Measurements from ENCODE around the gene CDX1. TPM values are rescaled to one million over a fixed set of nuclear protein-coding genes. Genes with fewer than 3 reads are reported as not detected.

CDX1 gene
- total RNA-seq, 1 experiment from 2014 or later, result not detected

DNA sequence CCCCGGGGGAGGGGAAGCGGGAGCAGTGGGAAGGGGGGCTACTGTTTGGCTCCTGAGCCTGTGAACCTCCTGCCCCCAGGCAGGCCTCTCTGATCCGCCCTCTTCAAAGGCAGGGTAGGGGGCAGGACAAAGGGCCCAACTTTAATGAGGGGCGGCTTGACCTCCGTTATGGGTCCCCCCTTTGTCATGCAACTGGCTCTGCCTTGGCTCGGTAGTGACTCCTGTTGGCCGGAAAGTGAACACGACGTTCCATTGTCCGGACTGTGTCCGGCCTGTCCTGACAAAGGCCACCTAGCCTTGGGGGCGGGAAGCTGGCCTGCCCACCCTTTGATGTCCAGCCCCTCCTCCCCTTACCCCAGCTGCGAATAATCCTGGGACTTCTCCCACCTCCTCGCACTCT is 1.3 kb downstream of the CDX1 start:
- H3K36me3 Mint-ChIP-seq (ENCODE audit: insufficient read depth, unreplicated experiment), result no peaks in the 10 kb centered on the region
- CTCF ChIA-PET, result no interaction called here
- no peak overlapping the region for H3K4me3 Mint-ChIP-seq (ENCODE audit: low read depth, unreplicated experiment)
- TF ChIP-seq, protein P1, sequence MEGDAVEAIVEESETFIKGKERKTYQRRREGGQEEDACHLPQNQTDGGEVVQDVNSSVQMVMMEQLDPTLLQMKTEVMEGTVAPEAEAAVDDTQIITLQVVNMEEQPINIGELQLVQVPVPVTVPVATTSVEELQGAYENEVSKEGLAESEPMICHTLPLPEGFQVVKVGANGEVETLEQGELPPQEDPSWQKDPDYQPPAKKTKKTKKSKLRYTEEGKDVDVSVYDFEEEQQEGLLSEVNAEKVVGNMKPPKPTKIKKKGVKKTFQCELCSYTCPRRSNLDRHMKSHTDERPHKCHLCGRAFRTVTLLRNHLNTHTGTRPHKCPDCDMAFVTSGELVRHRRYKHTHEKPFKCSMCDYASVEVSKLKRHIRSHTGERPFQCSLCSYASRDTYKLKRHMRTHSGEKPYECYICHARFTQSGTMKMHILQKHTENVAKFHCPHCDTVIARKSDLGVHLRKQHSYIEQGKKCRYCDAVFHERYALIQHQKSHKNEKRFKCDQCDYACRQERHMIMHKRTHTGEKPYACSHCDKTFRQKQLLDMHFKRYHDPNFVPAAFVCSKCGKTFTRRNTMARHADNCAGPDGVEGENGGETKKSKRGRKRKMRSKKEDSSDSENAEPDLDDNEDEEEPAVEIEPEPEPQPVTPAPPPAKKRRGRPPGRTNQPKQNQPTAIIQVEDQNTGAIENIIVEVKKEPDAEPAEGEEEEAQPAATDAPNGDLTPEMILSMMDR (IDR thresholded peaks at IDR 0.05; ENCODE audit: unreplicated experiment), result no peak
- DNase-seq, result no peak
- intact Hi-C loops (cut with micrococcal nuclease; ENCODE audit: unreplicated experiment), result no loop called here
- peaks cover 47% of the 10 kb centered on the region for H3K27me3 Mint-ChIP-seq (ENCODE audit: unreplicated experiment)
- H3K27ac Mint-ChIP-seq (ENCODE audit: unreplicated experiment), result no peak overlapping the region
- no TSS peak for BruUV-seq (replicated peaks)
- no peaks in the 10 kb centered on the region for H3K9me3 Mint-ChIP-seq (ENCODE audit: low read depth, unreplicated experiment)
- peaks cover 16% of the 10 kb centered on the region for H3K4me1 Mint-ChIP-seq (ENCODE audit: low read depth, unreplicated experiment)

DNA sequence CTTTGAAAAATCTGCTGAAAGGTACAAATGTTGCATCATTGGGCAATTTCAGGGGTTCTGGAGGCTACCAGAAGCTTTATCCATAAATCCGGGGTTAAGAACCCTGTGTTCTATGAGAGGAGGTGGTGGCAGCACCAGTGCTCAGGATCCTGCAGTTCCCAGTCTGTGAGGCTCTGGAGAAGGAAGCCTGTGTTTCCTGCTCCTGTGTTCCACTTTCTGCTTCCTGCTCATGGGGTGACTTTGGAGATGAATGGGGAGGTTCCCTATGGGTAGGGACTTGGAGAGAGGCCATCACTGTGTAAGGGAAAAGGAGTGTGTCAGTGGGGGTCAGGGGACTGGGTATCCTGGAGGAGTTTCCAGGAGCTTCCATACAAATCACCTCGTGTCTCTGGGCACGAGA is 2.3 kb downstream of the CDX1 start:
- Mint-ChIP-seq H3K27me3 (ENCODE audit: unreplicated experiment) (peaks cover 56% of the 10 kb centered on the region), H3K27ac (ENCODE audit: unreplicated experiment) (no peak overlapping the region), H3K9me3 (ENCODE audit: low read depth, unreplicated experiment) (no peaks in the 10 kb centered on the region), H3K4me1 (ENCODE audit: low read depth, unreplicated experiment) (peaks cover 10% of the 10 kb centered on the region), H3K36me3 (ENCODE audit: insufficient read depth, unreplicated experiment) (no peaks in the 10 kb centered on the region), H3K4me3 (ENCODE audit: low read depth, unreplicated experiment) (no peak overlapping the region)
- DNase-seq, result no peak
- TF ChIP-seq, protein P1 (IDR thresholded peaks at IDR 0.05; ENCODE audit: unreplicated experiment), result no peak
- intact Hi-C loops (cut with micrococcal nuclease; ENCODE audit: unreplicated experiment), result no loop called here
- CTCF ChIA-PET, result interaction anchor here (0.6 kb wide), 2 partner anchors 50 to 722 kb away, joined by 3 to 4 read pairs; no protein-coding TSS in a partner anchor
- BruUV-seq (replicated peaks), result no TSS peak

DNA sequence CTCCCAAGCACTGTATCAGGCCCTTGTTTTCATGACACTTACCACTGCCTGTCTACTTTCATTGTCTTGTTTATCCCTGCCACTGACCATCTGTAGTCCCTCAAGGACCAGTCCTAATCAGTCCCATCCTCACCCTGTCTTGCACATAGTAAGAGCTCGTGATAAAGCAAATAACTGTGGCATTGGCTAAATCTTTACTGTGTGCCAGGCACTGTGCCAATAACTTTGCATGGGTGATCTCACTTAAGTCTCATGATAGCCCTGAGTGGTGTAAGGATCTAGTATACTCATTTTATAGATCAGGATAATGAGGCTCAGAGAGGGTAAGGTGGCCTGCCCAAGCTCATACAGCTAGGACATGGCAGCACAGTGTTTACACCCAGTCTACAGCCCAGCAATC is 5.6 kb downstream of the CDX1 start:
- TF ChIP-seq, protein P1 (IDR thresholded peaks at IDR 0.05; ENCODE audit: unreplicated experiment), result no peak
- Mint-ChIP-seq H3K36me3 (ENCODE audit: insufficient read depth, unreplicated experiment) (no peaks in the 10 kb centered on the region), H3K27ac (ENCODE audit: unreplicated experiment) (no peak overlapping the region), H3K4me3 (ENCODE audit: low read depth, unreplicated experiment) (no peak overlapping the region), H3K27me3 (ENCODE audit: unreplicated experiment) (peaks cover 78% of the 10 kb centered on the region), H3K9me3 (ENCODE audit: low read depth, unreplicated experiment) (no peaks in the 10 kb centered on the region), H3K4me1 (ENCODE audit: low read depth, unreplicated experiment) (no peaks in the 10 kb centered on the region)
- DNase-seq, result no peak
- CTCF ChIA-PET, result no interaction called here
- BruUV-seq (replicated peaks), result no TSS peak
- intact Hi-C loops (cut with micrococcal nuclease; ENCODE audit: unreplicated experiment), result no loop called here

- H3K36me3 Mint-ChIP-seq (ENCODE audit: insufficient read depth, unreplicated experiment), result no peaks in the 10 kb centered on the region
- CTCF ChIA-PET, result no interaction called here
- DNase-seq, result no peak
- no peak overlapping the region for H3K27ac Mint-ChIP-seq (ENCODE audit: unreplicated experiment)
- peaks cover 78% of the 10 kb centered on the region for H3K27me3 Mint-ChIP-seq (ENCODE audit: unreplicated experiment)
- no peak overlapping the region for H3K4me3 Mint-ChIP-seq (ENCODE audit: low read depth, unreplicated experiment)
- TF ChIP-seq, protein P1 (IDR thresholded peaks at IDR 0.05; ENCODE audit: unreplicated experiment), result no peak
- H3K9me3 Mint-ChIP-seq (ENCODE audit: low read depth, unreplicated experiment), result no peaks in the 10 kb centered on the region
- BruUV-seq (replicated peaks), result no TSS peak
- intact Hi-C loops (cut with micrococcal nuclease; ENCODE audit: unreplicated experiment), result no loop called here
- H3K4me1 Mint-ChIP-seq (ENCODE audit: low read depth, unreplicated experiment), result no peaks in the 10 kb centered on the region
Observed at GRCh38 chr5:150172556-150172955, 6.0 kb downstream of the CDX1 start.
